Stomach (tissue), 9 donors: ENCODE measurements around the gene PDE4D. TPM values are rescaled to one million over a fixed set of nuclear protein-coding genes. Genes with fewer than 3 reads are reported as not detected.

ENCODE experiments used
- DNase-seq, 2 donors: peaks; one replicate each; pipeline versions ENCODE4 v3.0.0 to v3.0.0-alpha.2; 2013 to 2019
- H3K27ac ChIP-seq, 5 donors: fragments of 200-600 bp in 4 of 5; sonication (generic) in 4 of 5; one replicate each; pipeline ENCODE4 v1.5.1; 2013 to 2019; ENCODE audit warnings: mild to moderate bottlenecking in 1 of 5, moderate library complexity in 1 of 5
- H3K27me3 ChIP-seq, 3 donors: fragments of 200-600 bp; sonication (generic); one replicate each; pipeline ENCODE4 v1.5.1; 2017 to 2019; ENCODE audit warnings: mixed run types in 1 of 3
- H3K36me3 ChIP-seq, 4 donors: fragments of 200-600 bp; sonication (generic); 1 replicate in 3 of 4; 2 replicates in 1 of 4; pipeline ENCODE4 v1.5.1; 2016 to 2019
- H3K4me1 ChIP-seq, 4 donors: fragments of 200-600 bp; sonication (generic); one replicate each; pipeline ENCODE4 v1.5.1; 2016 to 2019
- H3K4me3 ChIP-seq, 4 donors: fragments of 200-600 bp; sonication (generic) in 3 of 4; one replicate each; pipeline ENCODE4 v1.5.1; 2016 to 2019; ENCODE audit warnings: mild to moderate bottlenecking in 1 of 4
- H3K9me3 ChIP-seq, 4 donors: fragments of 200-600 bp; sonication (generic); one replicate each; pipeline ENCODE4 v1.5.1; 2016 to 2019
- CTCF ChIP-seq, 7 experiments: fragments of 450-650 bp in 4 of 7; fragments of 200-600 bp in 3 of 7; sonication (generic) in 3 of 7; IDR thresholded peaks; one replicate each; pipeline ENCODE4 v1.5.1; 2016 to 2019; ENCODE audit warnings: antibody characterized with exemption in 7 of 7, control low read depth in 2 of 7, mild to moderate bottlenecking in 1 of 7
- EP300 ChIP-seq: sonication (generic); formaldehyde crosslinking; IDR thresholded peaks from one replicate; pipeline ENCODE4 v1.6.1; 2017; ENCODE audit warnings: antibody characterized with exemption
- POLR2A ChIP-seq, 4 donors: fragments of 450-650 bp; IDR thresholded peaks; one replicate each; pipeline ENCODE4 v1.6.1; 2016; ENCODE audit warnings: antibody characterized with exemption in 4 of 4, control low read depth in 2 of 4, mild to moderate bottlenecking in 1 of 4, moderate library complexity in 1 of 4
- POLR2AphosphoS5 ChIP-seq, 3 donors: sonication (generic); formaldehyde crosslinking; IDR thresholded peaks; one replicate each; pipeline ENCODE4 v1.6.1; 2016; ENCODE audit warnings: antibody characterized with exemption in 3 of 3
- WGBS, 5 donors: extraction: QIAGEN DNeasy Blood & Tissue Kit in 3 of 5; methylation state at CpG; one replicate each; pipeline versions ENCODE4 v1.1.5 to v1.1.7; 2013 to 2018; 5-methylcytosine and 5-hydroxymethylcytosine counted together
- intact Hi-C: fragments of 100-400 bp; cut with DNase I; formaldehyde crosslinking; loops from one replicate; pipeline ENCODE4 v1.15.1; 2023; ENCODE audit warnings: low total_unique reads
- polyA plus RNA-seq, 3 donors: library from polyadenylated mRNA; stranded (reverse); fragments of 200-250 nt; gene quantifications; one replicate each; pipeline ENCODE4 v1.2.3, GENCODE V29; 2013
- total RNA-seq, 5 donors: library from RNA; depleted of rRNA; stranded (reverse); fragments of >200 nt; gene quantifications; one replicate each; pipeline versions ENCODE4 v1.1.0 to v1.2.3, GENCODE V29; 2014 to 2016
- donor health status: healthy with polysubstance abuse.
- donor health status: Bipolar disorder and iron deficiency.
- donor health status: healthy.

PDE4D gene
- total and polyA plus RNA-seq, 8 donors, result 3.1 to 147 (median 97.3) TPM

DNA sequence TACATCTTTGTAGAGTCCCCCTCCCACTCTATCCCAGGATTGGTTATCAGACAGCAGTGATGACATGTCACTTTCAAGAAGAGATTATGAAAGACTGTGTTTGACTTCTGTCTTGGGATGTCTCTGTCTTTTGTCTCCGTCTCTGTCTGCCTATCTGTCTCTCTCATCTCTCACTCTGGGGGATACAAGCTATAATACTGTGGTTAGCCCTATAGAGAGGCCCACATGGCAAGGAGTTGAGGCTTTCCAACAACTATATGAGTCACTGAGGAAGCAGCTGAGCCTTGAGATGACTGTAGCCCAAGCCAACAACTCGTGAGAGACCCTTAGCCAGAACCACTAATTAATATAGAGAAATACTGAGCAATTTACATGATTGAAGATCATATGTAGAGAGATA is 284.8 kb downstream of the PDE4D start:
- WGBS, 5 donors, result 72 to 88% (median 80%) methylated on average over 2 of the region's 2 CpGs
- H3K36me3 ChIP-seq, result no peaks in the 10 kb centered on the region
- DNase-seq, result no peak
- H3K27ac ChIP-seq, result no peak overlapping the region
- no peaks in the 10 kb centered on the region for H3K27me3 ChIP-seq
- no peak overlapping the region for H3K4me3 ChIP-seq
- intact Hi-C loops, result no loop called here
- H3K4me1 ChIP-seq, result peaks cover 0 to 15% (median 5%) of the 10 kb centered on the region in 4 donors
- TF ChIP-seq CTCF (IDR thresholded peaks at IDR 0.05) (no peak), EP300 (no peak)
- no peaks in the 10 kb centered on the region for H3K9me3 ChIP-seq

GRCh38 chr5:59607138-59607765 is 286.3 kb downstream of the PDE4D start:
- no peaks in the 10 kb centered on the region for H3K36me3 ChIP-seq
- WGBS, 5 donors, result 38 to 50% (median 43%) methylated on average over 4 of the region's 4 CpGs
- H3K4me1 ChIP-seq, result peaks cover 0 to 15% (median 5%) of the 10 kb centered on the region in 4 donors
- H3K4me3 ChIP-seq, result no peak overlapping the region
- intact Hi-C loops, result no loop called here
- H3K9me3 ChIP-seq, result no peaks in the 10 kb centered on the region
- H3K27me3 ChIP-seq, result no peaks in the 10 kb centered on the region
- no peak overlapping the region for H3K27ac ChIP-seq
- TF ChIP-seq POLR2A (IDR thresholded peaks at IDR 0.05) (no peak), EP300 (no peak), POLR2AphosphoS5 (IDR thresholded peaks at IDR 0.05) (no peak), CTCF (IDR thresholded peaks at IDR 0.05) (no peak)
- DNase-seq, result no peak

DNA sequence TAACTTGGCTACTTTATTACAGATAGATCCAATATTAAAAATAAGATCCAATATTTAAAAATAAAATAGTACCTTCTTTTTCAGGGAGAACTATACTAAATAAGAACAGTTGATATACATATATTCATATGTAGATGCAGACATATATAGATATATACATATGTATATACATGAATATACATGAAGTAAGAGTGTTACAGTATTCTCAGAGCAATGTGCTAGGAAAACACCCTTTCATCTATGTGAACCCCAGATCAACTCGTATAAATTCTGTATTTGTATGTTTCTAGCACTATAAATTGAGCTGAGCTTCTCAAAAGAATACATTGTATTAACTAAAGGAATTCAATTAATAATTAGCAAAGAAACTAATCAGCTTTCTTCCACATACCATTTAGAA is 287.6 kb downstream of the PDE4D start:
- WGBS, 5 donors, result 62 to 87% (median 70%) methylated on average over 1 of the region's 1 CpG
- intact Hi-C loops, result no loop called here

DNA sequence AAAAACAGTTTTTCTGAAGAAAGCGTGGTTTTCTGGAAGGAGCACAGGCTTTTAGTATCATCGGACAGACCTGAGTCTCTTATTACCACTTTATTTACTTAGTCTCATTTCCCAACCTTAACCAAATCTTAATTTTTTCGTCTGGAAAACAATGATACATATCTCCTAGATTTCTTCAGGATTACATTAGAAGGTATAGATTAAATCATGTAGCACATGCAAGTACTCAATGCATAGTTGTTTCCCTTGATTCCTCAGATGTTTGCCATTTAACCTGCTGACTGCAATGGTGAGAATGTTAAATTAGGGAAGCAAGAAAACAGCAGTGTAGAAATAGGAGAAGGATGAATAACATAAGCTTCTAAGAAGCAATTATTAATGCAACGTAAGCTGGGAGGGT is 289.4 kb downstream of the PDE4D start:
- intact Hi-C loops, result no loop called here
- TF ChIP-seq POLR2A (IDR thresholded peaks at IDR 0.05), result no peak
- TF ChIP-seq CTCF (IDR thresholded peaks at IDR 0.05), result no peak
- no peak for TF ChIP-seq POLR2AphosphoS5 (IDR thresholded peaks at IDR 0.05)
- no peak for TF ChIP-seq EP300
- H3K9me3 ChIP-seq, result no peaks in the 10 kb centered on the region

More for the DNA sequence above, 287.6 kb downstream of the PDE4D start:
- Histone ChIP-seq H3K4me3 (no peak overlapping the region), H3K27me3 (no peaks in the 10 kb centered on the region), H3K9me3 (no peaks in the 10 kb centered on the region), H3K4me1 (peaks cover 0 to 20% (median 5%) of the 10 kb centered on the region in 4 donors), H3K27ac (no peak overlapping the region), H3K36me3 (no peaks in the 10 kb centered on the region)
- DNase-seq, result no peak
- TF ChIP-seq EP300 (no peak), CTCF (IDR thresholded peaks at IDR 0.05) (no peak), POLR2AphosphoS5 (IDR thresholded peaks at IDR 0.05) (no peak), POLR2A (IDR thresholded peaks at IDR 0.05) (no peak)

More for the DNA sequence above, 289.4 kb downstream of the PDE4D start:
- WGBS, 5 donors, result 62 to 93% (median 80%) methylated on average over 4 of the region's 4 CpGs
- Histone ChIP-seq H3K36me3 (no peaks in the 10 kb centered on the region), H3K27me3 (no peaks in the 10 kb centered on the region), H3K4me3 (no peak overlapping the region), H3K4me1 (peaks cover 0 to 16% (median 7%) of the 10 kb centered on the region in 4 donors), H3K27ac (no peak overlapping the region)
- DNase-seq, result no peak
